ENCODE measurements around the gene RSU1. TPM values are rescaled to one million over a fixed set of nuclear protein-coding genes. Genes with fewer than 3 reads are reported as not detected.
"Not testable (repeated sequence)": the region's sequence is repeated elsewhere in the genome, so short reads cannot be mapped to it uniquely, and the experiment has no call there.

Gene RSU1
- total RNA-seq, 4 donors from 2014 or later, result 41.4 to 58.7 (median 57.4) TPM

GRCh38 chr10:16832351-16833080, 15.3 kb upstream of the RSU1 start:
- no peak for TF ChIP-seq EP300 (IDR thresholded peaks at IDR 0.05)
- no peak for TF ChIP-seq CTCF (IDR thresholded peaks at IDR 0.05)
- no peak for TF ChIP-seq POLR2A (IDR thresholded peaks at IDR 0.05)
- TF ChIP-seq POLR2AphosphoS5 (IDR thresholded peaks at IDR 0.05), result no peak
- Histone ChIP-seq H3K9me3 (no peaks in the 10 kb centered on the region), H3K27ac (peak overlapping the region; percentile 73), H3K4me1 (peaks cover 10% of the 10 kb centered on the region), H3K4me3 (no peak overlapping the region), H3K27me3 (no peaks in the 10 kb centered on the region), H3K36me3 (no peaks in the 10 kb centered on the region)
- DNase-seq (ENCODE audit: low spot score in 2 of 2), result no peak
- WGBS, result 55% methylated on average over 11 of the region's 11 CpGs

GRCh38 chr10:16828701-16829175, 11.5 kb upstream of the RSU1 start:
- Histone ChIP-seq H3K36me3 (no peaks in the 10 kb centered on the region), H3K27ac (no peak overlapping the region), H3K9me3 (no peaks in the 10 kb centered on the region), H3K27me3 (no peaks in the 10 kb centered on the region), H3K4me1 (peaks cover 10% of the 10 kb centered on the region), H3K4me3 (no peak overlapping the region)
- DNase-seq (ENCODE audit: low spot score in 2 of 2), result no peak
- WGBS, result 47% methylated on average over 9 of the region's 9 CpGs
- TF ChIP-seq CTCF (IDR thresholded peaks at IDR 0.05) (no peak), EP300 (IDR thresholded peaks at IDR 0.05) (no peak), POLR2AphosphoS5 (IDR thresholded peaks at IDR 0.05) (no peak), POLR2A (IDR thresholded peaks at IDR 0.05) (no peak)

- Histone ChIP-seq H3K4me3 (peak overlapping the region; percentile 14), H3K4me1 (peaks cover 10% of the 10 kb centered on the region), H3K9me3 (no peaks in the 10 kb centered on the region), H3K27ac (no peak overlapping the region), H3K36me3 (no peaks in the 10 kb centered on the region), H3K27me3 (no peaks in the 10 kb centered on the region)
- DNase-seq (ENCODE audit: low spot score in 2 of 2), result peak in 1 of 2 donors; percentile 66
- TF ChIP-seq EP300 (IDR thresholded peaks at IDR 0.05) (no peak), POLR2AphosphoS5 (IDR thresholded peaks at IDR 0.05) (no peak), POLR2A (IDR thresholded peaks at IDR 0.05) (no peak), CTCF (IDR thresholded peaks at IDR 0.05) (peak in 1 of 2 donors; percentile 35)
- 13% methylated on average over 11 of the region's 11 CpGs for WGBS
Measured at GRCh38 chr10:16828114-16828568, 10.9 kb upstream of the RSU1 start.

- H3K27me3 ChIP-seq; H3K27ac ChIP-seq; H3K36me3 ChIP-seq; H3K9me3 ChIP-seq; DNase-seq (ENCODE audit: low spot score in 2 of 2); H3K4me1 ChIP-seq: not testable (repeated sequence)
- H3K4me3 ChIP-seq, result peak overlapping the region; percentile 14
- WGBS, result 59% methylated on average over 8 of the region's 8 CpGs
Measured at GRCh38 chr10:16827474-16827873, 10.2 kb upstream of the RSU1 start.

- no peaks in the 10 kb centered on the region for H3K27me3 ChIP-seq
Measured at GRCh38 chr10:16822726-16823360, 5.6 kb upstream of the RSU1 start.

More at GRCh38 chr10:16822726-16823360, 5.6 kb upstream of the RSU1 start:
- Histone ChIP-seq H3K4me1 (peaks cover 9% of the 10 kb centered on the region), H3K4me3 (no peak overlapping the region), H3K27ac (no peak overlapping the region), H3K36me3 (no peaks in the 10 kb centered on the region), H3K9me3 (no peaks in the 10 kb centered on the region)
- TF ChIP-seq CTCF (IDR thresholded peaks at IDR 0.05), result no peak
- TF ChIP-seq POLR2AphosphoS5 (IDR thresholded peaks at IDR 0.05), result no peak
- TF ChIP-seq EP300 (IDR thresholded peaks at IDR 0.05), result no peak
- no peak for TF ChIP-seq POLR2A (IDR thresholded peaks at IDR 0.05)
- WGBS, result 89% methylated on average over 3 of the region's 4 CpGs
- DNase-seq (ENCODE audit: low spot score in 2 of 2), result no peak

All from suprapubic skin (tissue), 4 donors.